CD14-positive monocyte (primary cell): ENCODE measurements around the gene PTPRD. TPM values are rescaled to one million over a fixed set of nuclear protein-coding genes. Genes with fewer than 3 reads are reported as not detected.

Source experiments
- DNase-seq, 3 donors: peaks; one replicate each; pipeline ENCODE4 v3.0.0-alpha.2; 2011 to 2022
- H2AFZ ChIP-seq: 2 replicates; pipeline ENCODE4 v1.6.0; 2012; ENCODE audit warnings: mild to moderate bottlenecking, low read depth, low read length, inconsistent platforms; ENCODE audit not compliant: insufficient read depth, poor library complexity, severe bottlenecking
- H3K27ac ChIP-seq, 2 donors: 1 replicate in 1 of 2; 2 replicates in 1 of 2; pipeline ENCODE4 v1.5.1; 2012 to 2013; ENCODE audit warnings: low read length in 2 of 2, control low read depth in 1 of 2, inconsistent platforms in 1 of 2, low read depth in 1 of 2, mild to moderate bottlenecking in 1 of 2
- H3K27me3 ChIP-seq, 2 donors: one replicate each; pipeline versions ENCODE4 v1.6.0 to v1.6.1; 2011 to 2013; ENCODE audit warnings: low read length in 2 of 2; ENCODE audit not compliant: control insufficient read depth in 2 of 2, insufficient read depth in 2 of 2
- H3K36me3 ChIP-seq, 2 donors: replicated peaks in 1 of 2; 1 replicate in 1 of 2; 2 replicates in 1 of 2; pipeline versions ENCODE4 v1.5.1 to v1.6.1; 2012 to 2013; ENCODE audit warnings: low read length in 2 of 2, control low read depth in 1 of 2, inconsistent platforms in 1 of 2, mild to moderate bottlenecking in 1 of 2; ENCODE audit not compliant: insufficient read depth in 2 of 2, control insufficient read depth in 1 of 2
- H3K4me1 ChIP-seq, 2 donors: 1 replicate in 1 of 2; 2 replicates in 1 of 2; pipeline versions ENCODE4 v1.5.1 to v1.6.1; 2012 to 2013; ENCODE audit warnings: low read length in 2 of 2, control low read depth in 1 of 2, inconsistent platforms in 1 of 2, mild to moderate bottlenecking in 1 of 2, moderate library complexity in 1 of 2; ENCODE audit not compliant: insufficient read depth in 2 of 2, control insufficient read depth in 1 of 2
- H3K4me2 ChIP-seq: replicated peaks from 2 replicates; pipeline ENCODE3; 2012; ENCODE audit warnings: low read length, moderate library complexity, mild to moderate bottlenecking; ENCODE audit not compliant: poor library complexity, severe bottlenecking; ENCODE audit errors: extremely low read depth
- H3K4me3 ChIP-seq, 3 experiments: fragments of 200-600 bp in 1 of 3; sonication (generic) in 1 of 3; replicated peaks in 1 of 3; 1 replicate in 2 of 3; 2 replicates in 1 of 3; pipeline ENCODE4 v1.5.1; 2011 to 2013; ENCODE audit warnings: low read length in 3 of 3, mild to moderate bottlenecking in 3 of 3, control low read depth in 2 of 3, low read depth in 2 of 3, inconsistent platforms in 1 of 3, moderate library complexity in 1 of 3
- H3K79me2 ChIP-seq: 2 replicates; pipeline ENCODE4 v1.6.0; 2012; ENCODE audit warnings: mild to moderate bottlenecking, control low read depth, inconsistent platforms, low read length, moderate library complexity; ENCODE audit not compliant: insufficient read depth
- H3K9ac ChIP-seq: 2 replicates; pipeline ENCODE4 v1.6.0; 2017; ENCODE audit warnings: low read length, mild to moderate bottlenecking; ENCODE audit not compliant: insufficient read depth, poor library complexity, severe bottlenecking
- H3K9me3 ChIP-seq, 2 donors: replicated peaks in 1 of 2; 1 replicate in 1 of 2; 2 replicates in 1 of 2; pipeline versions ENCODE4 v1.5.1 to v1.6.1; 2012 to 2013; ENCODE audit warnings: low read length in 2 of 2, control low read depth in 1 of 2; ENCODE audit not compliant: control insufficient read depth in 1 of 2, insufficient read depth in 1 of 2
- H4K20me1 ChIP-seq: 2 replicates; pipeline ENCODE4 v1.6.0; 2012; ENCODE audit warnings: mild to moderate bottlenecking, low read length, control low read depth, moderate library complexity; ENCODE audit not compliant: insufficient read depth
- H3K27ac Mint-ChIP-seq, 7 donors: one replicate each; pipeline ENCODE4 v1.8.0; 2020; ENCODE audit warnings: mild to moderate bottlenecking in 7 of 7, mixed read lengths in 7 of 7, moderate library complexity in 6 of 7, inconsistent platforms in 2 of 7
- H3K27me3 Mint-ChIP-seq, 3 donors: one replicate each; pipeline ENCODE4 v1.8.0; 2021 to 2022; ENCODE audit warnings: low read depth in 3 of 3, mild to moderate bottlenecking in 3 of 3, mixed read lengths in 3 of 3, moderate library complexity in 3 of 3, inconsistent platforms in 1 of 3
- H3K36me3 Mint-ChIP-seq, 2 donors: one replicate each; pipeline ENCODE4 v1.8.0; 2020; ENCODE audit warnings: mixed read lengths in 2 of 2, inconsistent platforms in 1 of 2, mild to moderate bottlenecking in 1 of 2
- H3K4me1 Mint-ChIP-seq: one replicate; pipeline ENCODE4 v1.8.0; 2020; ENCODE audit warnings: mild to moderate bottlenecking, mixed read lengths
- H3K4me3 Mint-ChIP-seq, 2 donors: one replicate each; pipeline ENCODE4 v1.8.0; 2020; ENCODE audit warnings: mild to moderate bottlenecking in 2 of 2, mixed read lengths in 2 of 2, moderate library complexity in 1 of 2
- H3K9me3 Mint-ChIP-seq, 7 donors: one replicate each; pipeline ENCODE4 v1.8.0; 2020 to 2022; ENCODE audit warnings: mixed read lengths in 7 of 7, mild to moderate bottlenecking in 6 of 7, moderate library complexity in 6 of 7, inconsistent platforms in 2 of 7
- CTCF ChIP-seq: fragments of 200-600 bp; IDR thresholded peaks from one replicate; pipeline ENCODE4 v1.8.0; 2022; ENCODE audit warnings: antibody characterized with exemption, mild to moderate bottlenecking
- WGBS: methylation state at CpG from one replicate; pipeline ENCODE4 v1.1.5; 2013; ENCODE audit warnings: missing lambda C conversion rate; ENCODE audit not compliant: insufficient coverage; 5-methylcytosine and 5-hydroxymethylcytosine counted together
- intact Hi-C, 2 donors: fragments of 100-400 bp; cut with micrococcal nuclease; formaldehyde crosslinking; loops; one replicate each; pipeline versions ENCODE4 v1.15.0 to v1.15.1; 2023
- polyA plus RNA-seq, 3 donors: library from polyadenylated mRNA; depleted of rRNA in 1 of 3; unstranded in 2 of 3; stranded (reverse) in 1 of 3; fragments of 300-500 nt in 2 of 3; fragments of >200 nt in 1 of 3; fragmentation: Illumina TruSeq in 2 of 3; gene quantifications; 1 replicate in 2 of 3; 2 replicates in 1 of 3; pipeline ENCODE4 v1.2.3, GENCODE V29; 2012 to 2021

The PTPRD gene
- polyA plus RNA-seq, 3 donors = not detected

GRCh38 chr9:9170439-9171134, 1442.2 kb downstream of the PTPRD start:
- 73% methylated on average over 2 of the region's 4 CpGs for WGBS
- intact Hi-C loops = no loop called here
- no peak overlapping the region for H3K27ac Mint-ChIP-seq
- Histone ChIP-seq H3K4me1 (no peaks in the 10 kb centered on the region), H3K36me3 (no peaks in the 10 kb centered on the region), H3K27ac (no peak overlapping the region), H3K4me3 (no peak overlapping the region), H2AFZ (no peak overlapping the region), H3K79me2 (no peaks in the 10 kb centered on the region), H3K9me3 (no peaks in the 10 kb centered on the region), H4K20me1 (no peaks in the 10 kb centered on the region), H3K4me2 (no peak overlapping the region), H3K27me3 (no peaks in the 10 kb centered on the region), H3K9ac (no peak overlapping the region)
- H3K36me3 Mint-ChIP-seq = no peaks in the 10 kb centered on the region
- no peak overlapping the region for H3K4me3 Mint-ChIP-seq
- H3K27me3 Mint-ChIP-seq = no peaks in the 10 kb centered on the region
- no peak for DNase-seq
- peaks cover 0 to 4% (median 0%) of the 10 kb centered on the region in 7 donors for H3K9me3 Mint-ChIP-seq
- no peak for TF ChIP-seq CTCF
- H3K4me1 Mint-ChIP-seq = no peaks in the 10 kb centered on the region

GRCh38 chr9:9142001-9142400, 1470.8 kb downstream of the PTPRD start:
- H3K36me3 Mint-ChIP-seq = no peaks in the 10 kb centered on the region
- no peak overlapping the region for H3K4me2 ChIP-seq
- no peaks in the 10 kb centered on the region for H3K27me3 ChIP-seq
- DNase-seq = no peak
- H3K27ac ChIP-seq = no peak overlapping the region
- no peak overlapping the region for H3K4me3 ChIP-seq
- no peak overlapping the region for H3K9ac ChIP-seq
- no peak overlapping the region for H3K27ac Mint-ChIP-seq
- intact Hi-C loops = no loop called here
- H3K4me1 ChIP-seq = no peaks in the 10 kb centered on the region
- H3K9me3 ChIP-seq = no peaks in the 10 kb centered on the region
- H3K27me3 Mint-ChIP-seq = no peaks in the 10 kb centered on the region
- no peaks in the 10 kb centered on the region for H3K4me1 Mint-ChIP-seq
- no peaks in the 10 kb centered on the region for H4K20me1 ChIP-seq
- H2AFZ ChIP-seq = no peak overlapping the region
- no peaks in the 10 kb centered on the region for H3K9me3 Mint-ChIP-seq
- 67% methylated on average over 1 of the region's 3 CpGs for WGBS
- H3K36me3 ChIP-seq = no peaks in the 10 kb centered on the region
- H3K4me3 Mint-ChIP-seq = no peak overlapping the region
- H3K79me2 ChIP-seq = no peaks in the 10 kb centered on the region
- TF ChIP-seq CTCF = no peak
